ENCODE data around the gene ARHGEF4. TPM values are rescaled to one million over a fixed set of nuclear protein-coding genes. Genes with fewer than 3 reads are reported as not detected.

ARHGEF4 gene
- total and polyA plus RNA-seq, 2 experiments from 2014 or later = 4.6 to 16.6 TPM

- Mint-ChIP-seq H3K9me3 (peaks cover 14% of the 10 kb centered on the region; the same call in 2 of the 3 replicates), H3K36me3 (ENCODE audit: low read depth) (peaks cover 4% of the 10 kb centered on the region; the same call in 2 of the 3 replicates), H3K27me3 (ENCODE audit: insufficient read depth, low read depth, poor library complexity) (peaks cover 2% of the 10 kb centered on the region), H3K4me3 (no peak overlapping the region), H3K4me1 (no peaks in the 10 kb centered on the region), H3K27ac (no peak overlapping the region)
- H3K79me2 ChIP-seq (replicated peaks; ENCODE audit: insufficient read depth) = no peaks in the 10 kb centered on the region
- no peaks in the 10 kb centered on the region for H4K20me1 ChIP-seq (replicated peaks; ENCODE audit: insufficient read depth)
- H3K4me3 ChIP-seq = no peak overlapping the region
- no peak overlapping the region for H3K4me2 ChIP-seq
- H3K27ac ChIP-seq (ENCODE audit: low read depth) = no peak overlapping the region
- no peaks in the 10 kb centered on the region for H3K4me1 ChIP-seq (ENCODE audit: insufficient read depth)
- no peaks in the 10 kb centered on the region for H3K36me3 ChIP-seq (ENCODE audit: insufficient read depth)
- no peaks in the 10 kb centered on the region for H3F3A ChIP-seq (replicated peaks; ENCODE audit: low read depth)
- DNase-seq (ENCODE audit: low spot score) (no peak), ATAC-seq (no peak)
- no peak for TF ChIP-seq ZNF114 (CRISPR knock-in tag; IDR thresholded peaks at IDR 0.05)
- no peak for TF ChIP-seq STAT1 (IDR thresholded peaks at IDR 0.05; ENCODE audit: unreplicated experiment)
- TF ChIP-seq NANOG (IDR thresholded peaks at IDR 0.05; ENCODE audit: borderline replicate concordance) = no peak
- TF ChIP-seq, protein P1, sequence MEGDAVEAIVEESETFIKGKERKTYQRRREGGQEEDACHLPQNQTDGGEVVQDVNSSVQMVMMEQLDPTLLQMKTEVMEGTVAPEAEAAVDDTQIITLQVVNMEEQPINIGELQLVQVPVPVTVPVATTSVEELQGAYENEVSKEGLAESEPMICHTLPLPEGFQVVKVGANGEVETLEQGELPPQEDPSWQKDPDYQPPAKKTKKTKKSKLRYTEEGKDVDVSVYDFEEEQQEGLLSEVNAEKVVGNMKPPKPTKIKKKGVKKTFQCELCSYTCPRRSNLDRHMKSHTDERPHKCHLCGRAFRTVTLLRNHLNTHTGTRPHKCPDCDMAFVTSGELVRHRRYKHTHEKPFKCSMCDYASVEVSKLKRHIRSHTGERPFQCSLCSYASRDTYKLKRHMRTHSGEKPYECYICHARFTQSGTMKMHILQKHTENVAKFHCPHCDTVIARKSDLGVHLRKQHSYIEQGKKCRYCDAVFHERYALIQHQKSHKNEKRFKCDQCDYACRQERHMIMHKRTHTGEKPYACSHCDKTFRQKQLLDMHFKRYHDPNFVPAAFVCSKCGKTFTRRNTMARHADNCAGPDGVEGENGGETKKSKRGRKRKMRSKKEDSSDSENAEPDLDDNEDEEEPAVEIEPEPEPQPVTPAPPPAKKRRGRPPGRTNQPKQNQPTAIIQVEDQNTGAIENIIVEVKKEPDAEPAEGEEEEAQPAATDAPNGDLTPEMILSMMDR (conservative IDR thresholded peaks at IDR 0.05; ENCODE audit: low read depth in 2 of 2) = no peak
- TF ChIP-seq CREB1 (CRISPR knock-in tag; IDR thresholded peaks at IDR 0.05; ENCODE audit: low read depth) = no peak
- TF ChIP-seq, protein P2, sequence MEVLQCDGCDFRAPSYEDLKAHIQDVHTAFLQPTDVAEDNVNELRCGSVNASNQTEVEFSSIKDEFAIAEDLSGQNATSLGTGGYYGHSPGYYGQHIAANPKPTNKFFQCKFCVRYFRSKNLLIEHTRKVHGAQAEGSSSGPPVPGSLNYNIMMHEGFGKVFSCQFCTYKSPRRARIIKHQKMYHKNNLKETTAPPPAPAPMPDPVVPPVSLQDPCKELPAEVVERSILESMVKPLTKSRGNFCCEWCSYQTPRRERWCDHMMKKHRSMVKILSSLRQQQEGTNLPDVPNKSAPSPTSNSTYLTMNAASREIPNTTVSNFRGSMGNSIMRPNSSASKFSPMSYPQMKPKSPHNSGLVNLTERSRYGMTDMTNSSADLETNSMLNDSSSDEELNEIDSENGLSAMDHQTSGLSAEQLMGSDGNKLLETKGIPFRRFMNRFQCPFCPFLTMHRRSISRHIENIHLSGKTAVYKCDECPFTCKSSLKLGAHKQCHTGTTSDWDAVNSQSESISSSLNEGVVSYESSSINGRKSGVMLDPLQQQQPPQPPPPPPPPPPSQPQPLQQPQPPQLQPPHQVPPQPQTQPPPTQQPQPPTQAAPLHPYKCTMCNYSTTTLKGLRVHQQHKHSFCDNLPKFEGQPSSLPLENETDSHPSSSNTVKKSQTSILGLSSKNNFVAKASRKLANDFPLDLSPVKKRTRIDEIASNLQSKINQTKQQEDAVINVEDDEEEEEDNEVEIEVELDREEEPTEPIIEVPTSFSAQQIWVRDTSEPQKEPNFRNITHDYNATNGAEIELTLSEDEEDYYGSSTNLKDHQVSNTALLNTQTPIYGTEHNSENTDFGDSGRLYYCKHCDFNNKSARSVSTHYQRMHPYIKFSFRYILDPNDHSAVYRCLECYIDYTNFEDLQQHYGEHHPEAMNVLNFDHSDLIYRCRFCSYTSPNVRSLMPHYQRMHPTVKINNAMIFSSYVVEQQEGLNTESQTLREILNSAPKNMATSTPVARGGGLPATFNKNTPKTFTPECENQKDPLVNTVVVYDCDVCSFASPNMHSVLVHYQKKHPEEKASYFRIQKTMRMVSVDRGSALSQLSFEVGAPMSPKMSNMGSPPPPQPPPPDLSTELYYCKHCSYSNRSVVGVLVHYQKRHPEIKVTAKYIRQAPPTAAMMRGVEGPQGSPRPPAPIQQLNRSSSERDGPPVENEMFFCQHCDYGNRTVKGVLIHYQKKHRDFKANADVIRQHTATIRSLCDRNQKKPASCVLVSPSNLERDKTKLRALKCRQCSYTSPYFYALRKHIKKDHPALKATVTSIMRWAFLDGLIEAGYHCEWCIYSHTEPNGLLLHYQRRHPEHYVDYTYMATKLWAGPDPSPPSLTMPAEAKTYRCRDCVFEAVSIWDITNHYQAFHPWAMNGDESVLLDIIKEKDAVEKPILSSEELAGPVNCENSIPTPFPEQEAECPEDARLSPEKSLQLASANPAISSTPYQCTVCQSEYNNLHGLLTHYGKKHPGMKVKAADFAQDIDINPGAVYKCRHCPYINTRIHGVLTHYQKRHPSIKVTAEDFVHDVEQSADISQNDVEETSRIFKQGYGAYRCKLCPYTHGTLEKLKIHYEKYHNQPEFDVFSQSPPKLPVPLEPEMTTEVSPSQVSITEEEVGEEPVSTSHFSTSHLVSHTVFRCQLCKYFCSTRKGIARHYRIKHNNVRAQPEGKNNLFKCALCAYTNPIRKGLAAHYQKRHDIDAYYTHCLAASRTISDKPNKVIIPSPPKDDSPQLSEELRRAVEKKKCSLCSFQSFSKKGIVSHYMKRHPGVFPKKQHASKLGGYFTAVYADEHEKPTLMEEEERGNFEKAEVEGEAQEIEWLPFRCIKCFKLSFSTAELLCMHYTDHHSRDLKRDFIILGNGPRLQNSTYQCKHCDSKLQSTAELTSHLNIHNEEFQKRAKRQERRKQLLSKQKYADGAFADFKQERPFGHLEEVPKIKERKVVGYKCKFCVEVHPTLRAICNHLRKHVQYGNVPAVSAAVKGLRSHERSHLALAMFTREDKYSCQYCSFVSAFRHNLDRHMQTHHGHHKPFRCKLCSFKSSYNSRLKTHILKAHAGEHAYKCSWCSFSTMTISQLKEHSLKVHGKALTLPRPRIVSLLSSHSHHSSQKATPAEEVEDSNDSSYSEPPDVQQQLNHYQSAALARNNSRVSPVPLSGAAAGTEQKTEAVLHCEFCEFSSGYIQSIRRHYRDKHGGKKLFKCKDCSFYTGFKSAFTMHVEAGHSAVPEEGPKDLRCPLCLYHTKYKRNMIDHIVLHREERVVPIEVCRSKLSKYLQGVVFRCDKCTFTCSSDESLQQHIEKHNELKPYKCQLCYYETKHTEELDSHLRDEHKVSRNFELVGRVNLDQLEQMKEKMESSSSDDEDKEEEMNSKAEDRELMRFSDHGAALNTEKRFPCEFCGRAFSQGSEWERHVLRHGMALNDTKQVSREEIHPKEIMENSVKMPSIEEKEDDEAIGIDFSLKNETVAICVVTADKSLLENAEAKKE (CRISPR knock-in tag; IDR thresholded peaks at IDR 0.05) = no peak
- no peak for TF ChIP-seq EZH2 (IDR thresholded peaks at IDR 0.05; ENCODE audit: low read depth, unreplicated experiment)
- no peak for TF ChIP-seq REST (IDR thresholded peaks at IDR 0.05; ENCODE audit: unreplicated experiment)
- TF ChIP-seq POLR2AphosphoS5 (IDR thresholded peaks at IDR 0.05; ENCODE audit: low read depth) = no peak
- TF ChIP-seq, protein P3, sequence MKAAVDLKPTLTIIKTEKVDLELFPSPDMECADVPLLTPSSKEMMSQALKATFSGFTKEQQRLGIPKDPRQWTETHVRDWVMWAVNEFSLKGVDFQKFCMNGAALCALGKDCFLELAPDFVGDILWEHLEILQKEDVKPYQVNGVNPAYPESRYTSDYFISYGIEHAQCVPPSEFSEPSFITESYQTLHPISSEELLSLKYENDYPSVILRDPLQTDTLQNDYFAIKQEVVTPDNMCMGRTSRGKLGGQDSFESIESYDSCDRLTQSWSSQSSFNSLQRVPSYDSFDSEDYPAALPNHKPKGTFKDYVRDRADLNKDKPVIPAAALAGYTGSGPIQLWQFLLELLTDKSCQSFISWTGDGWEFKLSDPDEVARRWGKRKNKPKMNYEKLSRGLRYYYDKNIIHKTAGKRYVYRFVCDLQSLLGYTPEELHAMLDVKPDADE (IDR thresholded peaks at IDR 0.05) = no peak
- no peak for TF ChIP-seq EZH2phosphoT487 (IDR thresholded peaks at IDR 0.05; ENCODE audit: unreplicated experiment)
- TF ChIP-seq JUNB (IDR thresholded peaks at IDR 0.05; ENCODE audit: unreplicated experiment) = no peak
- no peak for TF ChIP-seq ZNF331 (CRISPR knock-in tag; IDR thresholded peaks at IDR 0.05; ENCODE audit: low read depth)
- no peaks in the 10 kb centered on the region for H3K27me3 ChIP-seq (ENCODE audit: insufficient read depth)
- no peak overlapping the region for H2AFZ ChIP-seq
- no peaks in the 10 kb centered on the region for H3K9me2 ChIP-seq (ENCODE audit: insufficient read depth)
Observed at GRCh38 chr2:130981667-130982066, 145.0 kb downstream of the ARHGEF4 start.

All from GM23338 (cell line).